ENCODE measurements around the gene ITIH4.

Gene ITIH4

DNA sequence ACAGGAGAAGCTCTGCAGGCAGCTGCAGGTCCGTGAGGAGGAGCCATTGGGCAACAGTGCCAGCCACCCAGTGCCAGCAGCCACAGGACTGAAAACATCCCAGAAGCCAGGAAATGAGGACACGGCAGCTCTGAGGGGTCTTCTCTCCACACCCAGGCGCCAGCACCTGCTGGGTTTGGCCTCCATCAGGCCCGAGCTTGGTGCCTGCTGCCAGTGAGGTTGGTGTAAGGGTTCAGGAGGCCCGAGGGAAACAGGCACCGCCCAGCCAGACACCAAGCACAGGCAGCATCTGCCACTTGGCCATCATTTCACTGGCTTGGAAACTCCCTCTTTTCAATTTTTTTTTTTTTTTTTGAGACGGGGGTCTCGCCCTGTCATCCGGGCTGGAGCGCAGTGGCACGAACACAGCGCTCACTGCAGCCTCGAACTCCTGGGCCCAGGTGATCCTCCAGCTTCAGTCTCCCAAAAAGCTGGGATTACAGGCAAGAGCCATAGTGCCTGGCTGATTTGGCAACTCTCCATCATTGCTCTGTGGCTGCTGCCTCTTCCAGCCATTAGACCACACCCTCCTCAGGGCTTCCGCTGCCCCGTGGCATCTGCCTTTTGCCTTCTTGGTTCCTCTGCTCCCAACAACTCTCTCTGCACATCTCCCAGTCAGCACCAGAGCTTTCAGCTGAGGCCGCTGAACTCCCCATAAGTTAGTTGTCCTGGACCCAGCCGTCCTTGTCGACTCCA, 37.3 kb downstream of the ITIH4 start:
- TF ChIP-seq, protein P1, sequence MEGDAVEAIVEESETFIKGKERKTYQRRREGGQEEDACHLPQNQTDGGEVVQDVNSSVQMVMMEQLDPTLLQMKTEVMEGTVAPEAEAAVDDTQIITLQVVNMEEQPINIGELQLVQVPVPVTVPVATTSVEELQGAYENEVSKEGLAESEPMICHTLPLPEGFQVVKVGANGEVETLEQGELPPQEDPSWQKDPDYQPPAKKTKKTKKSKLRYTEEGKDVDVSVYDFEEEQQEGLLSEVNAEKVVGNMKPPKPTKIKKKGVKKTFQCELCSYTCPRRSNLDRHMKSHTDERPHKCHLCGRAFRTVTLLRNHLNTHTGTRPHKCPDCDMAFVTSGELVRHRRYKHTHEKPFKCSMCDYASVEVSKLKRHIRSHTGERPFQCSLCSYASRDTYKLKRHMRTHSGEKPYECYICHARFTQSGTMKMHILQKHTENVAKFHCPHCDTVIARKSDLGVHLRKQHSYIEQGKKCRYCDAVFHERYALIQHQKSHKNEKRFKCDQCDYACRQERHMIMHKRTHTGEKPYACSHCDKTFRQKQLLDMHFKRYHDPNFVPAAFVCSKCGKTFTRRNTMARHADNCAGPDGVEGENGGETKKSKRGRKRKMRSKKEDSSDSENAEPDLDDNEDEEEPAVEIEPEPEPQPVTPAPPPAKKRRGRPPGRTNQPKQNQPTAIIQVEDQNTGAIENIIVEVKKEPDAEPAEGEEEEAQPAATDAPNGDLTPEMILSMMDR (conservative IDR thresholded peaks at IDR 0.05) = no peak
- H3K27ac ChIP-seq = no peak overlapping the region

DNA sequence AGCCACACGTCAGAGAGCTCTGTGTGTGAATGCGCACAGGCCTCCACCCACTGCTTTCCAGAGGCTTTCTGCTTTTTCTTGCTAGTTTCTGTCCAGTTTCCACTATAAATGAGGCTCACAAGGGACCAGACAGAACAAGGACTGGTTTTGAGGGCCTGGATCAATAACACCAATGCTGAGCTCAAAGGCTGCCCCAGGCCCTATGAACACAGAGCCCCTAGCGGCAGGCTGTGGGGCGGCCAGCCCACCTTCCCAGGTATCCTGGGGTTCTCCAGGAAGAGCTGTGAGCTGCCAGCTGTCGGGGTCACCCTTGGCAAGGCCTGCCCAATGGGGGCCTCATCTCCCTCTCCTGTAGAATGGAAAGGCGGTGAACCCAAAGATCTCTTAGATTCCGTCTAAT, 38.1 kb downstream of the ITIH4 start:
- no peak overlapping the region for H3K27ac ChIP-seq
- TF ChIP-seq, protein P1 (conservative IDR thresholded peaks at IDR 0.05) = no peak

DNA sequence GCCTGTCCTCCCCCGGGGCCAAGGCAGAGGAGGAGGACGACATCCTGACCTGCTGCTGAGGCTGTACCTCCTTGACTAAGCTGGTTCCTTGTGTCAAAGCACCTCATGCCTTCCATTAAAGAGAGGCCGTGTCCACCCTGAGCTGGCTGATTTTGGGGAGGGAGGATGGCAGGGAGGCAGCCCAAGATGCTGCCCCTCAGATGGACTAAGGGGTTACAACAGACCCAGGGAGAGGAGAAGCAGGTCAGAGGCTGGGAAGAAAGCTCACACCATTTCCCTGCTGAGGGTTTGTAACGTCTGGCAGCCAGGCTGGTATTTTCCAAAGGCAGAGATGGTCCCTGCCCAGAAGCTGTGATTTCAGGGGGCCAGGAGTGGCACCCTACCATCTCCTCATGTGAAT, 38.5 kb downstream of the ITIH4 start:
- TF ChIP-seq, protein P1 (conservative IDR thresholded peaks at IDR 0.05) = no peak
- no peak overlapping the region for H3K27ac ChIP-seq

DNA sequence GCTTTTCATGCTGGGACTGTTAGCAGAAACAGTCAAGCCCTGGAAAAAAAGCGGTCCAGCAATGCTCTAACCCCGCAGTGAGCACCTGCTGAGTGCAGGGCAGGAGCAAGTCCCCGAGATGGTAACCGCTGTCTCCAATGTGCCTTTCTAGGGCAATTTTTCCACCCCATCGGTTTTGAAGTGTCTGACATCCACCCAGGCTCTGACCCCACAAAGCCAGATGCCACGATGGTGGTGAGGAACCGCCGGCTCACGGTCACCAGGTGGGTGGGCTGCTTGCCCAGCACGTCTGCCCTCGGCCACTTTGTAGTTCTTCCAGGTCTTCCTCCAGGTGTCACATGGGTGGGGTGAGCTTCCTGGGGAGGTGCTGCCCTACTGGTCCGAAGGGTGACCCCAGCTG, 39.1 kb downstream of the ITIH4 start:
- H3K27ac ChIP-seq = no peak overlapping the region
- TF ChIP-seq, protein P1 (conservative IDR thresholded peaks at IDR 0.05) = no peak

DNA sequence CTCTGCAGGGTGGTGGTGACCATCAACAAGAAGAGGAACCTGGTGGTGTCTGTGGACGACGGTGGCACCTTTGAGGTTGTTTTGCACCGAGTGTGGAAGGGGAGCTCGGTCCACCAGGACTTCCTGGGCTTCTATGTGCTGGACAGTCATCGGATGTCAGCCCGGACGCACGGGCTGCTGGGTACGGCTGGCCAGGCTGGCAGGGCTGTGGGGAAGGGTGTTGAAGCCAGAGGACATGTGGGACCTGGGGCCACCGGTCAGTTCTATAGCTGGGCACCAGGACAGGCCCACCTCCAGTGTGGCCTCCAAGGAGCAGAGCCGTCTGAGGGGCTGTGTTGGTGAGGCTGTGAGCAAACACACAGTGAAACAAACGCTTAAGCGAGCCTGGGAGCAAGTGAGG, 39.7 kb downstream of the ITIH4 start:
- TF ChIP-seq, protein P1 (conservative IDR thresholded peaks at IDR 0.05) = no peak
- H3K27ac ChIP-seq = no peak overlapping the region

DNA sequence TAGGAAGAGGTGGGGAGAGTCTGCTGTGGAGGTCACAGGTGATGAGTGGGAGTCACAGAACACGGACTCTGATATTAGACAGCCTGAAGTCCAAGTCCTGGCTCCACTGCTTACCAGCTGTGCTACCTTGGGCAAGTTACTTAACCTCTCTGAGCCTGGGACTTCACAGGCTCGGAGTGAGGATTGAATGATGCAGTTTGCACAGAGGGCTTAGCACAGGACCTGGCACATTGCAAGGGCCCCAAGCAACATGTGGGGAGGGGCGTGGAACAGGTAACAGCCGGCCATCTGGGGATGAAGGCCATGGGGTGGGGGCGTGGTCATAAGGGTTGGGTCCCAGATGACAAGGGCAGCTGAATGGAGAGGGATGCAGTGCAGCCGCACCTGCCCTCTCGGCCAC, 40.1 kb downstream of the ITIH4 start:
- H3K27ac ChIP-seq = no peak overlapping the region
- TF ChIP-seq, protein P1 (conservative IDR thresholded peaks at IDR 0.05) = no peak

DNA sequence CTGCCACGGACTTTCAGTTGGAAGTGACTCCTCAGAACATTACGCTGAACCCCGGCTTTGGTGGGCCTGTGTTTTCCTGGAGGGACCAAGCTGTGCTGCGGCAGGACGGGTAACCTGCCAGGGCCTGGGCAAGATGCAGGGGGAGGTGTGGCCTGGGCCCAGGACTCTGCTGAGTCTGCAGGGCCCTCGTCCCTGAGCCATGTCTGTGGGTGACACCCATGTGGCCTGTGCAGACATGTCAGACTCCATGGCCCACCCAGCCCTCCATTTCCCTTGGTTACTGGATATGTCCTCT, 40.8 kb downstream of the ITIH4 start:
- no peak overlapping the region for H3K27ac ChIP-seq
- TF ChIP-seq, protein P1 (conservative IDR thresholded peaks at IDR 0.05) = no peak
